B cell (primary cell): ENCODE measurements around the gene LYST. TPM values are rescaled to one million over a fixed set of nuclear protein-coding genes. Genes with fewer than 3 reads are reported as not detected.

Experiments used
- ATAC-seq: fragments of 200-7000 bp; cut with Tn5 transposase; one replicate; pipeline ENCODE4 v1.10.0; 2021; ENCODE audit warnings: low read depth, mild to moderate bottlenecking, moderate number of reproducible peaks, moderate library complexity
- CTCF ChIA-PET: fragments of 350-600 bp; sonication (Branson Sonifier 250); formaldehyde crosslinking; loops from one replicate; lab custom pipeline; 2021; ENCODE audit warnings: antibody characterized with exemption, inconsistent platforms; lab: Charles Lee
- POLR2A ChIA-PET: fragments of 350-600 bp; sonication (Branson Sonifier 250); formaldehyde crosslinking; loops from one replicate; lab custom pipeline; 2021; ENCODE audit warnings: antibody characterized with exemption; lab: Charles Lee
- DNase-seq: peaks from one replicate; pipeline ENCODE4 v3.0.0; 2013
- H2AFZ ChIP-seq: 2 replicates; pipeline ENCODE4 v1.6.1; 2012; ENCODE audit warnings: mild to moderate bottlenecking, low read depth, low read length; ENCODE audit not compliant: insufficient read depth, poor library complexity, severe bottlenecking
- H3K27ac ChIP-seq, 2 donors: 1 replicate in 1 of 2; 2 replicates in 1 of 2; pipeline ENCODE4 v1.5.1; 2012 to 2013; ENCODE audit warnings: low read length in 2 of 2, mild to moderate bottlenecking in 2 of 2, moderate library complexity in 1 of 2
- H3K27me3 ChIP-seq, 4 experiments: fragments of 200-600 bp in 1 of 4; sonication (generic) in 1 of 4; replicated peaks in 1 of 4; 1 replicate in 2 of 4; 2 replicates in 2 of 4; pipeline versions ENCODE4 v1.6.1 to v1.7.0; 2013 to 2016; ENCODE audit warnings: low read length in 3 of 4, mild to moderate bottlenecking in 2 of 4, mixed read lengths in 1 of 4, moderate library complexity in 1 of 4; ENCODE audit not compliant: insufficient read depth in 4 of 4, control insufficient read depth in 3 of 4; ENCODE audit errors: control extremely low read depth in 1 of 4
- H3K36me3 ChIP-seq, 2 experiments: replicated peaks in 1 of 2; 1 replicate in 1 of 2; 2 replicates in 1 of 2; pipeline versions ENCODE4 v1.6.1 to v1.7.1; 2013; ENCODE audit warnings: low read length in 1 of 2; ENCODE audit not compliant: insufficient read depth in 2 of 2, control insufficient read depth in 1 of 2; ENCODE audit errors: control extremely low read depth in 1 of 2, extremely low read depth in 1 of 2
- H3K4me1 ChIP-seq, 2 donors: fragments of 200-600 bp in 1 of 2; sonication (generic) in 1 of 2; 1 replicate in 1 of 2; 2 replicates in 1 of 2; pipeline versions ENCODE4 v1.5.1 to v1.6.1; 2013 to 2017; ENCODE audit warnings: low read length in 2 of 2; ENCODE audit not compliant: control insufficient read depth in 2 of 2, insufficient read depth in 2 of 2
- H3K4me2 ChIP-seq: replicated peaks from 2 replicates; pipeline ENCODE3; 2012; ENCODE audit warnings: mild to moderate bottlenecking, low read depth, low read length; ENCODE audit not compliant: poor library complexity, severe bottlenecking
- H3K4me3 ChIP-seq, 5 experiments: fragments of 200-600 bp in 1 of 5; sonication (generic) in 1 of 5; 1 replicate in 3 of 5; 2 replicates in 2 of 5; pipeline versions ENCODE4 v1.5.1 to v1.7.0; 2011 to 2016; ENCODE audit warnings: low read length in 4 of 5, mild to moderate bottlenecking in 4 of 5, low read depth in 2 of 5, control low read depth in 1 of 5, moderate library complexity in 1 of 5; ENCODE audit not compliant: insufficient read depth in 1 of 5; ENCODE audit errors: control extremely low read depth in 1 of 5, extremely low read depth in 1 of 5
- H3K79me2 ChIP-seq: fragments of 200-600 bp; sonication (generic); one replicate; pipeline ENCODE4 v1.6.0; 2016; ENCODE audit warnings: low read length; ENCODE audit not compliant: control insufficient read depth, insufficient read depth
- H3K9ac ChIP-seq: fragments of 200-600 bp; sonication (generic); 2 replicates; pipeline ENCODE4 v1.6.1; 2017; ENCODE audit warnings: mild to moderate bottlenecking, low read length, moderate library complexity
- H3K9me3 ChIP-seq, 3 donors: one replicate each; pipeline versions ENCODE4 v1.6.1 to v1.7.1; 2013; ENCODE audit warnings: low read length in 2 of 3; ENCODE audit not compliant: control insufficient read depth in 2 of 3, insufficient read depth in 1 of 3; ENCODE audit errors: control extremely low read depth in 1 of 3
- H4K20me1 ChIP-seq: 2 replicates; pipeline ENCODE4 v1.6.0; 2012; ENCODE audit warnings: mild to moderate bottlenecking, low read length; ENCODE audit not compliant: insufficient read depth, control insufficient read depth, poor library complexity, severe bottlenecking
- H3K27ac Mint-ChIP-seq: one replicate; pipeline ENCODE4 v1.8.0; 2021; ENCODE audit warnings: mixed read lengths
- H3K27me3 Mint-ChIP-seq: one replicate; pipeline ENCODE4 v1.8.0; 2021; ENCODE audit warnings: mixed read lengths
- H3K4me1 Mint-ChIP-seq: one replicate; pipeline ENCODE4 v1.8.0; 2021; ENCODE audit warnings: mixed read lengths
- H3K4me3 Mint-ChIP-seq: one replicate; pipeline ENCODE4 v1.8.0; 2021; ENCODE audit warnings: mixed read lengths
- H3K9me3 Mint-ChIP-seq: one replicate; pipeline ENCODE4 v1.8.0; 2022; ENCODE audit warnings: mixed read lengths; ENCODE audit not compliant: insufficient read depth
- CTCF ChIP-seq: fragments of 200-600 bp; IDR thresholded peaks from one replicate; pipeline ENCODE4 v1.8.0; 2022; ENCODE audit warnings: antibody characterized with exemption, mild to moderate bottlenecking
- EZH2 ChIP-seq: IDR thresholded peaks from 2 replicates; pipeline ENCODE4 v1.6.1; 2012; ENCODE audit warnings: borderline replicate concordance, low read depth, mild to moderate bottlenecking, moderate library complexity, low read length; ENCODE audit not compliant: insufficient read depth, poor library complexity, severe bottlenecking
- WGBS: methylation state at CpG from one replicate; pipeline ENCODE4 v1.1.5; 2013; ENCODE audit warnings: missing lambda C conversion rate; ENCODE audit not compliant: insufficient coverage; 5-methylcytosine and 5-hydroxymethylcytosine counted together
- intact Hi-C: fragments of 100-400 bp; cut with micrococcal nuclease; formaldehyde crosslinking; loops from one replicate; pipeline ENCODE4 v1.10.0; 2022
- polyA plus RNA-seq: library from polyadenylated mRNA; depleted of rRNA; stranded (reverse); fragments of >200 nt; gene quantifications from 2 replicates; pipeline ENCODE4 v1.2.3, GENCODE V29; 2012
- total RNA-seq, 2 donors: library from RNA; stranded (reverse); fragments of 120-200 nt in 1 of 2; gene quantifications; 1 replicate in 1 of 2; 2 replicates in 1 of 2; pipeline versions ENCODE4 v1.2.3 to v1.2.4, GENCODE V29; 2013 to 2022

LYST gene
- total and polyA plus RNA-seq, 2 donors (not counting 1 experiment from before 2014, with no cell fraction given), result 50.4 to 120 TPM

GRCh38 chr1:235855811-235856429 is 10.8 kb downstream of the LYST start:
- H3K4me3 ChIP-seq, result no peak overlapping the region
- ATAC-seq, result peak; percentile 31
- intact Hi-C loops, result no loop called here
- no peak for DNase-seq
- Mint-ChIP-seq H3K27ac (no peak overlapping the region), H3K4me1 (peaks cover 46% of the 10 kb centered on the region), H3K27me3 (no peaks in the 10 kb centered on the region), H3K9me3 (peaks cover 2% of the 10 kb centered on the region), H3K4me3 (peak overlapping the region; percentile 6)
- ChIA-PET POLR2A (interaction anchor here (1.0 kb wide), 1 partner anchor 11 kb away, joined by 3 read pairs; the partner anchor contains the start of gene LYST), CTCF (interaction anchor here (1.6 to 2.0 kb wide), 2 partner anchors 13 to 116 kb away, joined by 9 to 19 read pairs; no protein-coding TSS in a partner anchor)
- WGBS, result no CpG with 5 or more reads among the region's 1 CpG
- no peaks in the 10 kb centered on the region for H3K36me3 ChIP-seq
- H3K27me3 ChIP-seq, result no peaks in the 10 kb centered on the region
- no peak overlapping the region for H2AFZ ChIP-seq
- H3K4me2 ChIP-seq, result peak overlapping the region; percentile 13
- peak overlapping the region in 1 of 2 donors; percentile 26 for H3K27ac ChIP-seq
- H3K9me3 ChIP-seq, result no peaks in the 10 kb centered on the region
- TF ChIP-seq CTCF (no peak), EZH2 (no peak)
- peaks cover 99% of the 10 kb centered on the region for H3K79me2 ChIP-seq
- peaks cover 0 to 56% of the 10 kb centered on the region in 2 donors for H3K4me1 ChIP-seq
- H4K20me1 ChIP-seq, result peaks cover 38% of the 10 kb centered on the region
- no peak overlapping the region for H3K9ac ChIP-seq

GRCh38 chr1:235854347-235854746 is 12.4 kb downstream of the LYST start:
- no peak overlapping the region for H3K4me3 Mint-ChIP-seq

More at GRCh38 chr1:235854347-235854746, 12.4 kb downstream of the LYST start:
- peaks cover 97% of the 10 kb centered on the region for H3K79me2 ChIP-seq
- CTCF ChIA-PET, result interaction anchor here (2.8 kb wide), 1 partner anchor 118 kb away, joined by 10 read pairs; no protein-coding TSS in a partner anchor
- H4K20me1 ChIP-seq, result peaks cover 29% of the 10 kb centered on the region
- no peak overlapping the region for H3K9ac ChIP-seq
- Mint-ChIP-seq H3K27ac (peak overlapping the region; percentile 32), H3K4me1 (peaks cover 62% of the 10 kb centered on the region), H3K9me3 (peaks cover 2% of the 10 kb centered on the region), H3K27me3 (no peaks in the 10 kb centered on the region)
- intact Hi-C loops, result no loop called here
- no peaks in the 10 kb centered on the region for H3K9me3 ChIP-seq
- peak overlapping the region in 1 of 2 donors; percentile 26 for H3K27ac ChIP-seq
- DNase-seq (no peak), ATAC-seq (no peak)
- H2AFZ ChIP-seq, result no peak overlapping the region
- H3K27me3 ChIP-seq, result no peaks in the 10 kb centered on the region
- no CpG with 5 or more reads among the region's 3 CpGs for WGBS
- H3K4me3 ChIP-seq, result no peak overlapping the region
- POLR2A ChIA-PET, result no interaction called here
- H3K4me1 ChIP-seq, result peaks cover 0 to 49% of the 10 kb centered on the region in 2 donors
- no peak overlapping the region for H3K4me2 ChIP-seq
- no peaks in the 10 kb centered on the region for H3K36me3 ChIP-seq
- TF ChIP-seq CTCF (no peak), EZH2 (no peak)
